ENCODE measurements around the gene ZNF600.
"Not testable (repeated sequence)": the region's sequence is repeated elsewhere in the genome, so short reads cannot be mapped to it uniquely, and the experiment has no call there.

Gene ZNF600

DNA sequence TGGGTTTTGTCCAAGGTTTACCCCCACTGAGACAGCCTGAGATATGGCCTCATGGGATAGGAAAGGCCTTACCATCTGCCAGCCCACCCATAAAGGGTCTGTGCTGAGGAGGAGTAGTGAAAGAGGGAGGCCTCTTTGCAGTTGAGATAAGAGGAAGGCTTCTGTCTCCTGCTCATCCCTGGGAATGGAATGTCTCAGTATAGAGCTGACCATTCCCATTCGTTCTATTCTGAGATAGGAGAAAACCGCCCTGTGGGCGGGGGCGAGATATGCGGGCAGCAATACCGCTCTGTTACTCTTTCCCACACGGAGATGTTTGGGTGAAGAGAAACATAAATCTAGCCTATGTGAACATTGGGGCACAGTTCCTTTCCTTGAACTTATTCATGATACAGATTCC, 45.2 kb downstream of the ZNF600 start:
- DNase-seq, result not testable (repeated sequence)

DNA sequence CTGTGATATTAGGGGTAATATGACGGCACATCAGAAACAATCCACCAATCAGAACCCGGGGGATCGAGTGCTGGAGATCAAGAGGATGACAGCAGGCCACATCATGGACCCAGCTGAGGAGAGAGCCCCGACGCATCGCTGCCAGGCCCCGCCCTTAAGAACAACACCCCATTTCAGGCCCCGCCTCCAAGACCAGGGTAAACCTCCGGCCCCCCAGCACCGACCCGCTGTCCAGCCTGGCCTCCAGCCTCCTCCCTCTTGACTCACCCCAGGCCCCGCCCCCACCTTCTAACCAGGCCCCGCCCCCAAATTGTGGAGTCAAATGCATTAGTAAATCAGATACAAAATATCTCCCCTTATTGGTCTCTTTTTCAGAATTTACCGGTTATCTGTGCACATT, 47.0 kb downstream of the ZNF600 start:
- no peak for DNase-seq

- no peak for DNase-seq
Measured at GRCh38 chr19:52735734-52736133, 50.9 kb downstream of the ZNF600 start.

DNA sequence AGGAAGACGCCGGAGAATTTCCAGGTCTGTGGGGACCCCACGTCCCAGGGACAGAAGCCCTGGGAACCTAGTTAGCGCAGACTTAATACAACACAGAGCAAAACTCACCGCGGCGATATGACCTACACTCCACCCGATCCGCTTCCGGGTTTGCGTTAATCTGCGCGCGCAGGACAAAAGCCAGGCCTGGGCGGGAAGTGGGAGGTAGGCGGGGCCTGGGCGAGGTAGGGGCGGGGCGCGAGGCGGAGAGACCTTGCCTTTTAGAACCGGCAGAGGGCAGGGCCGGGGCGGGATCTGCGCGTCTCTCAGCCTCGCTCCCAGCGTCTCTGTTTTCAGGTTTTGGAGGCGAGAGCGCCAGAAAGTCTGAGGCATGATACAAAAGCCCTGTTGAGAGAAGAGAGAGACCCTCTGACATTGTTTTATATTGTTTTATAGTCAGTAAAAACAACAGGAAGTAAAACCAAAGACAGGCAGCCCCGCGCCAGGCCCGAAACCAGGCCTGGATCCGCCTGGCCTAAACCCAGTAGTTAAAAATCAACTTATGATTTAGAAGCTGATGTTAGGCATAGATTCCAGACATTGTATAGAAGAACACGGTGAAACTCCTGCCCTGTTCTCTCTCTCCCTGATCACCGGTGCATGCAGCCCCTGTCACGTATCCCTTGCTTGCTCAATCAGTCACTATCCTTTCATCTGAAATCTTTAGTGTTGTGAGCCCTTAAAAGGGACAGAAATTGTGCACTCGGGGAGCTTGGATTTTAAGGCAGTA, 51.5 kb downstream of the ZNF600 start, which contains the start of gene ZNF611:
ZNF611 (minus strand) TSS at position 152 of the 769 bp plus-strand sequence. CDS start 19,150 bp downstream, outside the sequence.
- peak; percentile 85 for DNase-seq

DNA sequence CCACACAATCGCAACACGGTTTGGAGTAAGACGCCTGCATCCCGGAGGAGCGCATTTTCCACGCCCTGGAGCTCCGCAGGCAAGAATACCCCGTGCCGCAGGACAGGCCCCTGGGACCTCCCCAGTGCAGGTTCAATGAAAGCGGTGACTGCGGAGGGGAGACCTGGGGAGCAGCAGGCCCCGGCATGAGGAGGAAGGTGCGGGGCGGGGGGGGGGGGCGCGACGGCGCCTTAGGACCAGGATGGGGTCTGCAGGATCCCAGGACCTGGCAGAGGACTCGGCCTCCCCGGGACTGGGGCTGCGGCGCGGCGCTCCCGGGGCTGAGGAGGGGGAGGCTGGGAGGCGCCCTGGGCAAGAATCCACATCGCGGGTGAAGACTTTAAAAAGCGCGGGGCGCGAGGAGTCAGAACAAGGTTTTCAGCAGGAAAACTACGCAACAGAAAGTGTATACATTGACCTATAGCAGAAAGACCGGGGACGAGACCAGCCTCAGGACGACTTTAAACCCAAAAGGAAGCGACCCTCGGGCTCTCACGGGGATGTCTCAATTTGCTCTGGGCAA, 52.2 kb downstream of the ZNF600 start:
- no peak for DNase-seq

GRCh38 chr19:52726051-52726450, 60.5 kb downstream of the ZNF600 start:
- not testable (repeated sequence) for DNase-seq

GRCh38 chr19:52725528-52725961, 61.0 kb downstream of the ZNF600 start:
- DNase-seq, result no peak

- no peak for DNase-seq
Measured at GRCh38 chr19:52724701-52725514, 61.7 kb downstream of the ZNF600 start.

- DNase-seq, result not testable (repeated sequence)
Measured at GRCh38 chr19:52723907-52724598, 62.5 kb downstream of the ZNF600 start.

DNA sequence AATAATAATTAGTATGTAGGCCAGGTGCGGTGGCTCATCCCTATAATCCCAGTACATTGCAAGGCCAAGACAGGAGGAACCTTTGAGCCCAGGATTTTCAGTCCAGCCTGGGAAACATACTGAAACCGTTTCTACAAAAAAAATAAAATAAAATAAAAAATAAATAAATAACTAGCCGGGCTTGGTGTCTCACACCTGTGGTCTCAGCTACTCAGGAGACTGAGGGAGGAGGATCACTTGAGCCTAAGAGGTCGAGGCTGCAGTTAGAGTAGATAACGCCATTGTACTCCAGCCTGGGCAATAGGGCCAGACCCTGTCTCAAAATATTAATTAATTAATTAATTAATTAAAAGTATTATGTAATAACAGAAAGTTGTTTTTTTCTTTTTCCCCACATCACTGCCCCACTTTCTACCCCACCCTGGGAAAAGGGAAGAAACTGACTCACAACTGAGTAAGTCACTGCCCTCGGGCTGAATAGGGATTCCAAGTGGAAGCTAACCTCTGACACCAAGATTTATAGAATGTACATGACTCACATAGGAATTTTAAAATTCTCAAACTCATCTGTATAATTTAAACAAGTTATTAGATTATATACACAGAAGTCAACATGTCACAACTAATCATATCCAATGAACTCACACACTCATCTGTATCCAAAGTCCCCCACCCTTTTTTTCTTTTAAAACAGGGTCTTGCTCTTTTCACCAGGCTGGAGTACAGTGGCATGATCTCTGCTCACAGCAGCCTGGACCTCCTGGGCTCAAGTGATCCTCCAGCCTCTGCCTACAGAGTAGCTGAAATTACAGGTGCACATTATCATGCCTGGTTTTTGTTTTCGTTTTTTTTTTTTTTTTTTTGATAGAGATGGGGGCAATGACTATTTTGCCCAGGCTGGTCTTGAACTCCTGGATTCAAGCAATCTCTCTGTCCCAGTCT, 64.3 kb downstream of the ZNF600 start:
- no peak for DNase-seq

DNA sequence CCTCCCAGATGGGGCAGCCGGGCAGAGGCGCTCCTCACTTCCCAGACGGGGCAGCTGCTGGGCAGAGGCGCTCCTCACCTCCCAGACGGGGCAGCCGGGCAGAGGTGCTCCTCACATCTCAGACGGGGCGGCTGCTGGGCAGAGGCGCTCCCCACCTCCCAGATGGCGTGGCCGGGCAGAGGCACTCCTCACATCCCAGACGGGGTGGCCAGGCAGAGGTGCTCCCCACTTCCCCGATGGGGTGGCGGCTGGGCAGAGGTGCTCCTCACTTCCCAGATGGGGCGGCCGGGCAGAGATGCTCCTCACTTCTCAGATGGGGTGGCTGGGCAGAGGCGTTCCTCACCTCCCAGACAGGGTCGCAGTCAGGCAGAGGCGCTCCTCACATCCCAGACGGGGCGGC, 66.0 kb downstream of the ZNF600 start:
- DNase-seq, result not testable (repeated sequence)

DNA sequence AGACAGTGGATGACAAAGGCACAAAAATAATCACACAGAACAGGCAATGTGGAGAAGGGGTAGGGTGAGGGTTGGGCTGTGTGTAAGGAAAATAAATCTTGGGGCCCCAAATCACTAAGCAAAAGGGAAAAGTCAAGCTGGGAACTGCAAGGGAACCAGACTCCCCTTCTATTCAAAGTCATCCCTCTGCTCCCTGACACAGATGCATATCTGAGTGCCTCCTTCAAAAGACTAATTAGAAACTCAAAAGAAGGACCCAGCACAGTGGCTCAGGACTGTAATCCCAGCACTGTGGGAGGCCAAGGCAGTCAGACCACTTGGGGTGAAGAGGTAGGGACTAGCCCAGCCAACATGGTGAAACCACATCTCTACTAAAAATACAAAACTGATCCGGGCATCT, 70.1 kb downstream of the ZNF600 start:
- DNase-seq, result no peak

GRCh38 chr19:52715902-52716301, 70.7 kb downstream of the ZNF600 start:
- DNase-seq, result not testable (repeated sequence)

DNA sequence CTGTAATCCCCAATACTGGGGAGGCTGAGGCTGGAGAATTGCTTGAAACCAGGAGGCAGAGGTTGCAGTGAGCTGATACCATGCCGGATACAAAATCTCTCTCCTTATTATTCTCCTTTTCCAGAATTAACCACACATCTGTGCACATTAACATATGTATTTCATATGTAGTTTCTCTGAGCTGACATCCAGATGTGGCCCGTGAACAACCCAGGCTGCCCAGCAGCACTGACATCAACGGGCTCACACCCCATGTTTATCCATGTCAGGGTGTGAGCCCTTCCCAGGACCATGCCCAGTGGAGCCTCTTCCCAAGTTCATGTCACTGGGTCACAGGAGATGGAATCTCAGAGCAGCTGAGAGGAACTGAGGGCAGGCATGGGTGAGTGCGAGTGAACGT, 71.3 kb downstream of the ZNF600 start:
- DNase-seq, result not testable (repeated sequence)
